GM06990 (cell line): ENCODE data around the gene MAP1LC3A.

ENCODE experiments used
- DNase-seq: peaks from one replicate; pipeline ENCODE4 v3.0.0-alpha.2; 2011; ENCODE audit not compliant: insufficient read length; ENCODE audit errors: extremely low read depth
- H3K27me3 ChIP-seq: replicated peaks from 2 replicates; pipeline ENCODE4 v1.6.0; 2011; ENCODE audit warnings: low read length; ENCODE audit not compliant: control insufficient read depth, insufficient read depth
- H3K36me3 ChIP-seq: 2 replicates; pipeline ENCODE4 v1.5.1; 2011; ENCODE audit warnings: low read length; ENCODE audit not compliant: control insufficient read depth, insufficient read depth
- H3K4me3 ChIP-seq: replicated peaks from 2 replicates; pipeline ENCODE4 v1.5.1; 2011; ENCODE audit warnings: low read depth, mild to moderate bottlenecking, control low read depth, low read length
- TF ChIP-seq, protein P1 (sequence below): IDR thresholded peaks from 2 replicates; pipeline ENCODE4 v1.5.1; 2011; ENCODE audit warnings: low read length, control low read depth, mild to moderate bottlenecking, inconsistent platforms; ENCODE audit not compliant: insufficient read depth, poor library complexity, severe bottlenecking

Gene MAP1LC3A

DNA sequence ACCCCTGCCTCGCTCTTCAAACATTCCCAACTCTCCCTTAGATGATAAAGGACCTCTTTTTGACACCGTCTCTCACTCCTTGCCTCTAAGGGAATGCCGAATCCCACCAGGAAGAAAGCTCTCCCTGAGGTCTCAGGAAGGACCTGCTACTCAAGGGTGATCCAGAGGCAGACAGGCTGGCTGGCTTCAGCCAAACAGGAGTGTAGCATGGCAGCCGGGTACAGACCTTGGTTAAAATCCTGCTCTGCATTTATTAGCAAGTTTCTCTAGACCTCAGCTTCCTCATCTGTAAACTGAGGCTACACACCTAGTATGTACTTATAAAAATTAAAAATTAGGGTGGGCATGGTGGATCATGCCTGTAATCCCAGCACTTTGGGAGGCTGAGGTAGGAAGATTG, 17.2 kb downstream of the MAP1LC3A start:
- Histone ChIP-seq H3K4me3 (no peak overlapping the region), H3K36me3 (peaks cover 5% of the 10 kb centered on the region), H3K27me3 (no peaks in the 10 kb centered on the region)
- no peak for DNase-seq
- TF ChIP-seq, protein P1, sequence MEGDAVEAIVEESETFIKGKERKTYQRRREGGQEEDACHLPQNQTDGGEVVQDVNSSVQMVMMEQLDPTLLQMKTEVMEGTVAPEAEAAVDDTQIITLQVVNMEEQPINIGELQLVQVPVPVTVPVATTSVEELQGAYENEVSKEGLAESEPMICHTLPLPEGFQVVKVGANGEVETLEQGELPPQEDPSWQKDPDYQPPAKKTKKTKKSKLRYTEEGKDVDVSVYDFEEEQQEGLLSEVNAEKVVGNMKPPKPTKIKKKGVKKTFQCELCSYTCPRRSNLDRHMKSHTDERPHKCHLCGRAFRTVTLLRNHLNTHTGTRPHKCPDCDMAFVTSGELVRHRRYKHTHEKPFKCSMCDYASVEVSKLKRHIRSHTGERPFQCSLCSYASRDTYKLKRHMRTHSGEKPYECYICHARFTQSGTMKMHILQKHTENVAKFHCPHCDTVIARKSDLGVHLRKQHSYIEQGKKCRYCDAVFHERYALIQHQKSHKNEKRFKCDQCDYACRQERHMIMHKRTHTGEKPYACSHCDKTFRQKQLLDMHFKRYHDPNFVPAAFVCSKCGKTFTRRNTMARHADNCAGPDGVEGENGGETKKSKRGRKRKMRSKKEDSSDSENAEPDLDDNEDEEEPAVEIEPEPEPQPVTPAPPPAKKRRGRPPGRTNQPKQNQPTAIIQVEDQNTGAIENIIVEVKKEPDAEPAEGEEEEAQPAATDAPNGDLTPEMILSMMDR, result no peak

- no peak overlapping the region for H3K4me3 ChIP-seq
- peaks cover 1% of the 10 kb centered on the region for H3K36me3 ChIP-seq
- no peaks in the 10 kb centered on the region for H3K27me3 ChIP-seq
- no peak for DNase-seq
- TF ChIP-seq, protein P1, result no peak
Observed at GRCh38 chr20:34577061-34577460, 18.5 kb downstream of the MAP1LC3A start.

- Histone ChIP-seq H3K36me3 (peaks cover 1% of the 10 kb centered on the region), H3K4me3 (no peak overlapping the region), H3K27me3 (no peaks in the 10 kb centered on the region)
- TF ChIP-seq, protein P1, result no peak
- DNase-seq, result no peak
Observed at GRCh38 chr20:34578025-34578424, 19.5 kb downstream of the MAP1LC3A start.

DNA sequence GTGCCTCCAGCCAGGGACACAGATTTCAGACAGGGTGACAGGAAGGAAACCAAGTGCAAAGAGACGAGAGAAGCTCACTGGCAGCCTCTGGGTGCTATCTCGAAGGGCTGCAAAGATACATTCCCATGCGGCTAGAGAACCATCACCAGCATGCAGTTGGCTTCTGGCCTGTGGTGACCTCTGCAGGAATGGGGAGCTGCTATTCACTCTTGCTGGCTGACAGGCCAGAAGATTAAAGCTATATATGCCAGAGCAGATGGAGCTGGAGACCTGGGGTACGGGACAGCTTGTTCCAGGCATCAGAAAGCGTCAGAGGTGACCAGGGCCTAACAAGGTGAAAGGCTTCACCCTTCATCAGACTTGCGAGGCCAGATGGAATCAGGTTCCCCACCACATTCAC, 20.0 kb downstream of the MAP1LC3A start:
- no peaks in the 10 kb centered on the region for H3K27me3 ChIP-seq
- DNase-seq, result no peak
- TF ChIP-seq, protein P1, result no peak
- H3K36me3 ChIP-seq, result peaks cover 1% of the 10 kb centered on the region
- H3K4me3 ChIP-seq, result no peak overlapping the region

DNA sequence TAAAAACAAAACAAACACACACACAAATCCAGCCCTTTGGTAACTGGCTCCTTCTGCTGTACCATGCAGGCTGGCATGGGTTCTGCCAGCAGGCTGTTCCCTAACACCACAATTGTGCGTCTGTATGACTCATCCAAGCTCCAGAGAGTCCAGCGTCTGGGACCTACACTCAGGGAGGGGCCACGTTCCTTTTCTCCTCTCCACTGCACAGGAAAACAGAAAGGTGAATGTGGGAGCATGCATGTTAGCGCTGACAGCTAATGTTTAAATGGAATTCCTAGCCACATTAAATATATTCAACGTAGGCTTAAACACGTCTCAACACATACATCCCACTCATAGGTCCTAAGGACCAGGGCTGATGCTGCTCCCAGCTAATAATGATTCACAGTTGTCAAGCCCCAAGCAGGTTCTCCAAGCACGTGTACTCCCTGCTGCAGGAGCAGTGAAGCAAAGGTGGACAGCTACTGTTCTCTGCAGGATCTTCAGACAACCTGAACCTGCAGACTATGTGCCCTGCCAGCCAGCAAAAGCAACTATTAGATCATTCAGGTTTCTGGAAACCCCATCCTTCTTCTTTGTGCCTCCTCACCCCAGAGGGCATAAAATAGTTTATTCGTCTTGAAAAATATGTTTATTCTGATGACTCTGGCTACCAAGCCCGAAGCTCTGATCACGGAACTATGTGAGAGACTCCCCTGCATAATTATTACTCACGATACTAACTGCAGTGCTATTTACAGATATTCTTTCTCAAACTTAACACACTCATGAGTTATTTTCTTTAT, 20.9 kb downstream of the MAP1LC3A start:
- no peak for DNase-seq
- TF ChIP-seq, protein P1, result no peak
- H3K27me3 ChIP-seq, result no peaks in the 10 kb centered on the region
- no peak overlapping the region for H3K4me3 ChIP-seq
- peaks cover 1% of the 10 kb centered on the region for H3K36me3 ChIP-seq
